ENCODE measurements around the gene AMDHD2. TPM values are rescaled to one million over a fixed set of nuclear protein-coding genes. Genes with fewer than 3 reads are reported as not detected.

Gene AMDHD2
- total RNA-seq, 2 donors from 2014 or later = 10.6 to 12.6 TPM

GRCh38 chr16:2490190-2491105 is 29.7 kb upstream of the AMDHD2 start:
- H3K36me3 ChIP-seq = no peaks in the 10 kb centered on the region
- no peak for DNase-seq (ENCODE audit: low spot score)
- peaks cover 0 to 14% of the 10 kb centered on the region in 2 donors for H3K4me1 ChIP-seq
- TF ChIP-seq CTCF (IDR thresholded peaks at IDR 0.05) = no peak
- no peak overlapping the region for H3K27ac ChIP-seq
- no peak overlapping the region for H3K4me3 ChIP-seq
- H3K27me3 ChIP-seq = no peaks in the 10 kb centered on the region
- no peaks in the 10 kb centered on the region for H3K9me3 ChIP-seq

- no peak for TF ChIP-seq CTCF (IDR thresholded peaks at IDR 0.05)
- no peaks in the 10 kb centered on the region for H3K9me3 ChIP-seq
- H3K36me3 ChIP-seq = peaks cover 7% of the 10 kb centered on the region
- no peak for DNase-seq (ENCODE audit: low spot score)
- H3K4me3 ChIP-seq = no peak overlapping the region
- H3K27me3 ChIP-seq = no peaks in the 10 kb centered on the region
- H3K4me1 ChIP-seq = peaks cover 0 to 6% of the 10 kb centered on the region in 2 donors
- no peak overlapping the region for H3K27ac ChIP-seq
Measured at GRCh38 chr16:2492292-2492691, 27.9 kb upstream of the AMDHD2 start.

GRCh38 chr16:2493605-2494004 is 26.6 kb upstream of the AMDHD2 start:
- H3K36me3 ChIP-seq = peaks cover 7% of the 10 kb centered on the region
- DNase-seq (ENCODE audit: low spot score) = no peak
- H3K4me1 ChIP-seq = peaks cover 0 to 20% of the 10 kb centered on the region in 2 donors
- H3K27me3 ChIP-seq = no peaks in the 10 kb centered on the region
- no peaks in the 10 kb centered on the region for H3K9me3 ChIP-seq
- H3K4me3 ChIP-seq = no peak overlapping the region
- H3K27ac ChIP-seq = no peak overlapping the region
- no peak for TF ChIP-seq CTCF (IDR thresholded peaks at IDR 0.05)

- no peak for DNase-seq (ENCODE audit: low spot score)
- Histone ChIP-seq H3K4me1 (peaks cover 0 to 29% of the 10 kb centered on the region in 2 donors), H3K27ac (no peak overlapping the region), H3K36me3 (peaks cover 7% of the 10 kb centered on the region), H3K9me3 (no peaks in the 10 kb centered on the region), H3K27me3 (no peaks in the 10 kb centered on the region), H3K4me3 (no peak overlapping the region)
- no peak for TF ChIP-seq CTCF (IDR thresholded peaks at IDR 0.05)
Measured at GRCh38 chr16:2494616-2495015, 25.6 kb upstream of the AMDHD2 start.

GRCh38 chr16:2495041-2495440 is 25.1 kb upstream of the AMDHD2 start:
- Histone ChIP-seq H3K27me3 (no peaks in the 10 kb centered on the region), H3K4me1 (peaks cover 0 to 29% of the 10 kb centered on the region in 2 donors), H3K27ac (no peak overlapping the region), H3K9me3 (no peaks in the 10 kb centered on the region), H3K36me3 (peaks cover 7% of the 10 kb centered on the region), H3K4me3 (no peak overlapping the region)
- no peak for TF ChIP-seq CTCF (IDR thresholded peaks at IDR 0.05)
- no peak for DNase-seq (ENCODE audit: low spot score)
